Measurements from ENCODE around the gene VWA5B2. TPM values are rescaled to one million over a fixed set of nuclear protein-coding genes. Genes with fewer than 3 reads are reported as not detected.
"Not testable (repeated sequence)": the region's sequence is repeated elsewhere in the genome, so short reads cannot be mapped to it uniquely, and the experiment has no call there.

VWA5B2 gene
- total RNA-seq, 2 donors from 2014 or later: not detected

GRCh38 chr3:184260724-184261269, 31.4 kb downstream of the VWA5B2 start:
- H3K27ac Mint-ChIP-seq: peak overlapping the region; percentile 47 to 76
- no peaks in the 10 kb centered on the region for H3K36me3 Mint-ChIP-seq
- peak overlapping the region; percentile 89 for H3K4me3 Mint-ChIP-seq
- DNase-seq (ENCODE audit: low spot score): no peak
- ATAC-seq: peak in 1 of 2 donors; percentile 1
- H3K27me3 Mint-ChIP-seq: peaks cover 0 to 10% of the 10 kb centered on the region in 2 donors
- H3K9me3 Mint-ChIP-seq: no peaks in the 10 kb centered on the region
- H3K4me1 Mint-ChIP-seq (ENCODE audit: low read depth in 2 of 2): peaks cover 19 to 23% of the 10 kb centered on the region in 2 donors

GRCh38 chr3:184261270-184261853, 32.0 kb downstream of the VWA5B2 start, which contains the start of gene CAMK2N2:
Gene CAMK2N2, minus strand, starts transcription at chr3:184261553. Its CDS starts 268 bp downstream, at chr3:184261285.
- peak within 1 kb of the TSS; percentile 47 to 76 for H3K27ac Mint-ChIP-seq

GRCh38 chr3:184261854-184262763, 32.7 kb downstream of the VWA5B2 start:
- Mint-ChIP-seq H3K27me3 (peaks cover 3 to 13% of the 10 kb centered on the region in 2 donors), H3K27ac (peak overlapping the region; percentile 17), H3K9me3 (no peaks in the 10 kb centered on the region), H3K36me3 (no peaks in the 10 kb centered on the region), H3K4me1 (ENCODE audit: low read depth in 2 of 2) (peaks cover 19 to 23% of the 10 kb centered on the region in 2 donors), H3K4me3 (peak overlapping the region; percentile 90)
- ATAC-seq: peak; percentile 25 to 34
- no peak for DNase-seq (ENCODE audit: low spot score)

More at GRCh38 chr3:184261270-184261853, 32.0 kb downstream of the VWA5B2 start, which contains the start of gene CAMK2N2:
- Mint-ChIP-seq H3K4me3 (peak within 1 kb of the TSS; percentile 90), H3K36me3 (no peaks in the 10 kb centered on the region), H3K9me3 (no peaks in the 10 kb centered on the region), H3K4me1 (ENCODE audit: low read depth in 2 of 2) (peaks cover 19 to 23% of the 10 kb centered on the region in 2 donors), H3K27me3 (peaks cover 0 to 12% of the 10 kb centered on the region in 2 donors)
- peak; percentile 82 to 89 for ATAC-seq
- peak; percentile 84 for DNase-seq (ENCODE audit: low spot score)

GRCh38 chr3:184262764-184263179, 33.4 kb downstream of the VWA5B2 start:
- ATAC-seq (no peak), DNase-seq (ENCODE audit: low spot score) (no peak)
- no peaks in the 10 kb centered on the region for H3K9me3 Mint-ChIP-seq
- H3K4me1 Mint-ChIP-seq (ENCODE audit: low read depth in 2 of 2): peaks cover 19 to 23% of the 10 kb centered on the region in 2 donors
- peaks cover 8 to 17% of the 10 kb centered on the region in 2 donors for H3K27me3 Mint-ChIP-seq
- no peak overlapping the region for H3K27ac Mint-ChIP-seq
- peak overlapping the region; percentile 90 for H3K4me3 Mint-ChIP-seq
- no peaks in the 10 kb centered on the region for H3K36me3 Mint-ChIP-seq

GRCh38 chr3:184267249-184267648, 37.9 kb downstream of the VWA5B2 start:
- H3K4me3 Mint-ChIP-seq; H3K27ac Mint-ChIP-seq; ATAC-seq; H3K36me3 Mint-ChIP-seq; H3K9me3 Mint-ChIP-seq; DNase-seq (ENCODE audit: low spot score); H3K4me1 Mint-ChIP-seq (ENCODE audit: low read depth in 2 of 2): not testable (repeated sequence)
- H3K27me3 Mint-ChIP-seq: peaks cover 11 to 17% of the 10 kb centered on the region in 2 donors

- Mint-ChIP-seq H3K27ac (no peak overlapping the region), H3K9me3 (no peaks in the 10 kb centered on the region), H3K36me3 (no peaks in the 10 kb centered on the region), H3K4me1 (ENCODE audit: low read depth in 2 of 2) (peaks cover 0 to 6% of the 10 kb centered on the region in 2 donors), H3K4me3 (no peak overlapping the region), H3K27me3 (peaks cover 27 to 45% of the 10 kb centered on the region in 2 donors)
- DNase-seq (ENCODE audit: low spot score) (no peak), ATAC-seq (no peak)
Observed at GRCh38 chr3:184272269-184272668, 42.9 kb downstream of the VWA5B2 start.

GRCh38 chr3:184275381-184275701, 46.0 kb downstream of the VWA5B2 start:
- DNase-seq (ENCODE audit: low spot score) (no peak), ATAC-seq (no peak)
- Mint-ChIP-seq H3K9me3 (no peaks in the 10 kb centered on the region), H3K36me3 (no peaks in the 10 kb centered on the region), H3K27ac (no peak overlapping the region), H3K4me3 (no peak overlapping the region), H3K4me1 (ENCODE audit: low read depth in 2 of 2) (peaks cover 0 to 6% of the 10 kb centered on the region in 2 donors), H3K27me3 (peaks cover 37 to 52% of the 10 kb centered on the region in 2 donors)

GRCh38 chr3:184275961-184276910, 46.9 kb downstream of the VWA5B2 start, which contains the start of gene ECE2:
Gene ECE2, plus strand, starts transcription at chr3:184276022. Its CDS starts 132 bp downstream, at chr3:184276154.
- H3K9me3 Mint-ChIP-seq: no peaks in the 10 kb centered on the region
- no peak for DNase-seq (ENCODE audit: low spot score)
- H3K27me3 Mint-ChIP-seq: peaks cover 37 to 52% of the 10 kb centered on the region in 2 donors
- peak in 1 of 2 donors; percentile 41 for ATAC-seq
- H3K4me1 Mint-ChIP-seq (ENCODE audit: low read depth in 2 of 2): peaks cover 0 to 6% of the 10 kb centered on the region in 2 donors
- H3K36me3 Mint-ChIP-seq: no peaks in the 10 kb centered on the region
- no peak within 1 kb of the TSS for H3K27ac Mint-ChIP-seq
- no peak within 1 kb of the TSS for H3K4me3 Mint-ChIP-seq

- ATAC-seq (no peak), DNase-seq (ENCODE audit: low spot score) (no peak)
- H3K9me3 Mint-ChIP-seq: no peaks in the 10 kb centered on the region
- no peaks in the 10 kb centered on the region for H3K36me3 Mint-ChIP-seq
- H3K27ac Mint-ChIP-seq: no peak overlapping the region
- H3K4me3 Mint-ChIP-seq: no peak overlapping the region
- H3K27me3 Mint-ChIP-seq: peaks cover 37 to 42% of the 10 kb centered on the region in 2 donors
- peaks cover 0 to 6% of the 10 kb centered on the region in 2 donors for H3K4me1 Mint-ChIP-seq (ENCODE audit: low read depth in 2 of 2)
Observed at GRCh38 chr3:184277366-184277765, 48.0 kb downstream of the VWA5B2 start.

- H3K27me3 Mint-ChIP-seq: peaks cover 19 to 23% of the 10 kb centered on the region in 2 donors
- no peak overlapping the region for H3K27ac Mint-ChIP-seq
- no peak for ATAC-seq
- no peaks in the 10 kb centered on the region for H3K4me1 Mint-ChIP-seq (ENCODE audit: low read depth in 2 of 2)
- no peak for DNase-seq (ENCODE audit: low spot score)
- H3K9me3 Mint-ChIP-seq: no peaks in the 10 kb centered on the region
- no peak overlapping the region for H3K4me3 Mint-ChIP-seq
- H3K36me3 Mint-ChIP-seq: no peaks in the 10 kb centered on the region
Observed at GRCh38 chr3:184282941-184283340, 53.6 kb downstream of the VWA5B2 start.

GRCh38 chr3:184283681-184284080, 54.3 kb downstream of the VWA5B2 start:
- Mint-ChIP-seq H3K9me3 (no peaks in the 10 kb centered on the region), H3K27ac (no peak overlapping the region), H3K27me3 (peaks cover 16 to 19% of the 10 kb centered on the region in 2 donors), H3K4me3 (no peak overlapping the region), H3K36me3 (no peaks in the 10 kb centered on the region), H3K4me1 (ENCODE audit: low read depth in 2 of 2) (no peaks in the 10 kb centered on the region)
- DNase-seq (ENCODE audit: low spot score) (no peak), ATAC-seq (no peak)

- H3K27ac Mint-ChIP-seq: no peak overlapping the region
- no peaks in the 10 kb centered on the region for H3K9me3 Mint-ChIP-seq
- peaks cover 13 to 15% of the 10 kb centered on the region in 2 donors for H3K27me3 Mint-ChIP-seq
- ATAC-seq: peak; percentile 4 to 34
- no peaks in the 10 kb centered on the region for H3K4me1 Mint-ChIP-seq (ENCODE audit: low read depth in 2 of 2)
- DNase-seq (ENCODE audit: low spot score): no peak
- no peaks in the 10 kb centered on the region for H3K36me3 Mint-ChIP-seq
- no peak overlapping the region for H3K4me3 Mint-ChIP-seq
Observed at GRCh38 chr3:184284696-184285095, 55.3 kb downstream of the VWA5B2 start.
